MCF 10A (cell line): ENCODE measurements around the gene GNG14. TPM values are rescaled to one million over a fixed set of nuclear protein-coding genes. Genes with fewer than 3 reads are reported as not detected.
A peak's percentile ranks its signal among the peaks of the same experiment; 100 is the strongest.
"Not testable (repeated sequence)": the region's sequence is repeated elsewhere in the genome, so short reads cannot be mapped to it uniquely, and the experiment has no call there.

Source experiments
- BruUV-seq: library from RNA; stranded (reverse); fragments of 400-500 nt; replicated peaks from 2 replicates; lab custom pipeline; 2021; lab: Mats Ljungman, UMichigan
- CTCF ChIA-PET: fragments of 300-600 bp; sonication (Branson Sonifier 250); formaldehyde crosslinking; extraction: SDS; loops from one replicate; lab custom pipeline; 2021; ENCODE audit warnings: antibody characterized with exemption, inconsistent platforms; lab: Yijun Ruan, JAX
- POLR2A ChIA-PET: fragments of 300-600, 350-650 bp; sonication (Branson Sonifier 250); formaldehyde crosslinking; extraction: SDS; loops from one replicate; lab custom pipeline; 2020; ENCODE audit warnings: antibody characterized with exemption, inconsistent platforms; lab: Yijun Ruan, JAX
- DNase-seq: peaks from one replicate; pipeline ENCODE4 v3.0.0-alpha.2; 2018; ENCODE audit not compliant: unreplicated experiment
- H3K27ac Mint-ChIP-seq: one replicate; pipeline ENCODE4 v1.8.0; 2022; ENCODE audit warnings: mild to moderate bottlenecking, low read depth, mixed read lengths; ENCODE audit not compliant: unreplicated experiment
- H3K27me3 Mint-ChIP-seq: one replicate; pipeline ENCODE4 v1.8.0; 2022; ENCODE audit warnings: mixed read lengths; ENCODE audit not compliant: insufficient read depth, unreplicated experiment
- H3K36me3 Mint-ChIP-seq: one replicate; pipeline ENCODE4 v1.8.0; 2022; ENCODE audit warnings: mild to moderate bottlenecking, moderate library complexity, mixed read lengths; ENCODE audit not compliant: insufficient read depth, unreplicated experiment
- H3K4me1 Mint-ChIP-seq: one replicate; pipeline ENCODE4 v1.8.0; 2022; ENCODE audit warnings: mixed read lengths; ENCODE audit not compliant: insufficient read depth, unreplicated experiment
- H3K4me3 Mint-ChIP-seq: one replicate; pipeline ENCODE4 v1.8.0; 2022; ENCODE audit warnings: mild to moderate bottlenecking, moderate library complexity, mixed read lengths; ENCODE audit not compliant: unreplicated experiment
- H3K9me3 Mint-ChIP-seq: one replicate; pipeline ENCODE4 v1.8.0; 2022; ENCODE audit warnings: mixed read lengths; ENCODE audit not compliant: unreplicated experiment
- CTCF ChIP-seq: fragments of 200-600 bp; IDR thresholded peaks from one replicate; pipeline ENCODE4 v1.8.0; 2022; ENCODE audit warnings: antibody characterized with exemption, mild to moderate bottlenecking; ENCODE audit not compliant: unreplicated experiment
- intact Hi-C: fragments of 100-400 bp; cut with micrococcal nuclease; formaldehyde crosslinking; loops from 2 replicates; pipeline ENCODE4 v1.14.1; 2022
- total RNA-seq: library from RNA; stranded (reverse); gene quantifications from 2 replicates; pipeline ENCODE4 v1.2.3, GENCODE V29; 2022

GNG14 gene
- total RNA-seq, 1 experiment from 2014 or later: not detected

- H3K27ac Mint-ChIP-seq, H3K4me3 Mint-ChIP-seq, H3K9me3 Mint-ChIP-seq, H3K27me3 Mint-ChIP-seq, BruUV-seq, intact Hi-C loops, POLR2A ChIA-PET, DNase-seq, H3K4me1 Mint-ChIP-seq: not testable (repeated sequence)
- peaks cover 96% of the 10 kb centered on the region for H3K36me3 Mint-ChIP-seq
- CTCF ChIA-PET: interaction anchor here (0.6 to 2.1 kb wide), 3 partner anchors 22 to 1818 kb away, joined by 3 to 6 read pairs (median 5); partner anchors contain the start of gene TRIR
- TF ChIP-seq CTCF: peak; percentile 32
These were observed 24.3 kb downstream of the GNG14 start for GRCh38 chr19:12712077-12712476.

DNA sequence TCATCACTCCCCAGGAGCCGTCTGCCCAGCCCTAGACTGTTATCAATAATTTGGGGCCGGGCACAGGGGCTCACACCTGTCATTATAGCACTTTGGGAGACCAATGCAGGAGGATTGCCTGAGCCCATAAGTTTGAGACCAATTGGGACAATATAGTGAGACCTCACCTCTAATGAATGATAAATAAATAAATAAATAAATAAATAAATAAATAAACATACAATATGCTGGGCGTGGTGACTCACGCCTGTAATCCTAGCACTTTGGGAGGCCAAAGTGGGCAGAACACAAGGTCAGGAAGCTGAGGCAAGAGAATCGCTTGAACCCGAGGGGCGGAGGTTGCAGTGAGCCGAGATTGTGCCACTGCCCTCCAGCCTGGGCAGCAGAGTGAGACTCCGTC lies 25.5 kb downstream of the GNG14 start:
- DNase-seq, H3K9me3 Mint-ChIP-seq, H3K4me1 Mint-ChIP-seq, intact Hi-C loops, H3K27me3 Mint-ChIP-seq, BruUV-seq, H3K4me3 Mint-ChIP-seq, H3K27ac Mint-ChIP-seq: not testable (repeated sequence)
- ChIA-PET POLR2A (interaction anchor here (1.1 kb wide), 1 partner anchor 16 kb away, joined by 4 read pairs; no protein-coding TSS in a partner anchor), CTCF (interaction anchor here (0.7 to 1.4 kb wide), 6 partner anchors 14 to 83 kb away, joined by 3 to 4 read pairs (median 3); no protein-coding TSS in a partner anchor)
- H3K36me3 Mint-ChIP-seq: peaks cover 96% of the 10 kb centered on the region

- no TSS peak for BruUV-seq
- no peak overlapping the region for H3K4me3 Mint-ChIP-seq
These were observed 27.3 kb downstream of the GNG14 start for GRCh38 chr19:12715102-12715501.

GRCh38 chr19:12715929-12716328 lies 28.1 kb downstream of the GNG14 start:
- H3K36me3 Mint-ChIP-seq: peaks cover 87% of the 10 kb centered on the region
- DNase-seq: no peak
- H3K4me1 Mint-ChIP-seq: peaks cover 6% of the 10 kb centered on the region
- TF ChIP-seq CTCF: no peak
- no peak overlapping the region for H3K27ac Mint-ChIP-seq
- intact Hi-C loops: no loop called here
- POLR2A ChIA-PET: interaction anchor here (1.7 kb wide), 1 partner anchor 19 kb away, joined by 5 read pairs; the partner anchor contains the start of gene FBXW9
- H3K9me3 Mint-ChIP-seq: no peaks in the 10 kb centered on the region
- BruUV-seq: no TSS peak
- H3K27me3 Mint-ChIP-seq: no peaks in the 10 kb centered on the region
- CTCF ChIA-PET: interaction anchor here (0.7 to 2.2 kb wide), 5 partner anchors 42 to 132 kb away, joined by 3 to 6 read pairs (median 4); no protein-coding TSS in a partner anchor
- H3K4me3 Mint-ChIP-seq: no peak overlapping the region

More at GRCh38 chr19:12715102-12715501, 27.3 kb downstream of the GNG14 start:
- CTCF ChIA-PET: interaction anchor here (0.7 to 0.9 kb wide), 2 partner anchors 43 to 81 kb away, joined by 3 to 4 read pairs; no protein-coding TSS in a partner anchor
- Mint-ChIP-seq H3K27ac (no peak overlapping the region), H3K27me3 (no peaks in the 10 kb centered on the region), H3K9me3 (no peaks in the 10 kb centered on the region), H3K36me3 (peaks cover 88% of the 10 kb centered on the region), H3K4me1 (no peaks in the 10 kb centered on the region)
- no peak for DNase-seq
- TF ChIP-seq CTCF: no peak
- POLR2A ChIA-PET: interaction anchor here (0.6 to 1.7 kb wide), 2 partner anchors 12 to 18 kb away, joined by 3 to 5 read pairs; partner anchors contain the start of gene FBXW9
- intact Hi-C loops: no loop called here
